ENCODE measurements around the gene CADPS.

CADPS gene

DNA sequence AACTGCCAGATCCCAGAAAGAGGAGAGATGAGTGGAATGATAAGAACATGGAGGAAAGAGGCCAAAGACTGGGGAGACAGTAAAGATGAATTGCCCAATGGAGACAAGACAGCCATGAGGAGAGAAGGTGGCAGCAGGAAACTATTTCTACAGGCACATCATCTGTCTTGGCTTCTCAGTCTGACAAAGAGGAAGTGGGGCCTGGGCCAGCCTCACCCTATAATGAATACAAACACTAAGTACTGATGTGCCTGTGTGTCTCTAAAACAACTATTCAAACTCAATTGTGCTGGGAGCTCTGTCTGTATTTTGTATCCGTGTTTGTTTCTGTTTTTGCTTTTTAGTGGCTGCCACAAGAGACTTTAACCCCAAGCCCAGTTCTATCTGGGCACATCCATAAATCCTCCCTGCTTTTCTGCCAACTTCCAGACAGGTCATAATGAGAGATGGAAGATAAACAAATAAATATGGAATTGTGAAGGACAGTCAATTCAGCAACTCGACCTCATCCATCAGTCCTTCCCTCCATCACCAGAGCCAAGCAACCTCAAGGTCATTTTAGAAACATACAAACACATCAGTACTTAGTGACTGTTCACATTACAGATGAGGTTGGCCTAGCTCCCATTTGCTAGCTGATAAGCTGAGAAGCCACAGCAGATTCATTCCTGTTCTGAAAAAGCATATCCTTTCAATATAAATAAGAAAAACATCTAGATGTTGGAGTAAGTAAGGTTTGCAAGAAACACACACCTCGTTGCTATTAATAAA is 116.7 kb downstream of the CADPS start:
- Histone ChIP-seq H3K4me3 (no peak overlapping the region), H3K4me1 (no peaks in the 10 kb centered on the region), H3K9me3 (no peaks in the 10 kb centered on the region), H3K27ac (no peak overlapping the region), H3K27me3 (no peaks in the 10 kb centered on the region), H3K36me3 (no peaks in the 10 kb centered on the region)
- TF ChIP-seq, protein P1, sequence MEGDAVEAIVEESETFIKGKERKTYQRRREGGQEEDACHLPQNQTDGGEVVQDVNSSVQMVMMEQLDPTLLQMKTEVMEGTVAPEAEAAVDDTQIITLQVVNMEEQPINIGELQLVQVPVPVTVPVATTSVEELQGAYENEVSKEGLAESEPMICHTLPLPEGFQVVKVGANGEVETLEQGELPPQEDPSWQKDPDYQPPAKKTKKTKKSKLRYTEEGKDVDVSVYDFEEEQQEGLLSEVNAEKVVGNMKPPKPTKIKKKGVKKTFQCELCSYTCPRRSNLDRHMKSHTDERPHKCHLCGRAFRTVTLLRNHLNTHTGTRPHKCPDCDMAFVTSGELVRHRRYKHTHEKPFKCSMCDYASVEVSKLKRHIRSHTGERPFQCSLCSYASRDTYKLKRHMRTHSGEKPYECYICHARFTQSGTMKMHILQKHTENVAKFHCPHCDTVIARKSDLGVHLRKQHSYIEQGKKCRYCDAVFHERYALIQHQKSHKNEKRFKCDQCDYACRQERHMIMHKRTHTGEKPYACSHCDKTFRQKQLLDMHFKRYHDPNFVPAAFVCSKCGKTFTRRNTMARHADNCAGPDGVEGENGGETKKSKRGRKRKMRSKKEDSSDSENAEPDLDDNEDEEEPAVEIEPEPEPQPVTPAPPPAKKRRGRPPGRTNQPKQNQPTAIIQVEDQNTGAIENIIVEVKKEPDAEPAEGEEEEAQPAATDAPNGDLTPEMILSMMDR (IDR thresholded peaks at IDR 0.05), result no peak
- no peak for DNase-seq
- intact Hi-C loops (cut with DNase I; ENCODE audit: low total_unique reads), result no loop called here

DNA sequence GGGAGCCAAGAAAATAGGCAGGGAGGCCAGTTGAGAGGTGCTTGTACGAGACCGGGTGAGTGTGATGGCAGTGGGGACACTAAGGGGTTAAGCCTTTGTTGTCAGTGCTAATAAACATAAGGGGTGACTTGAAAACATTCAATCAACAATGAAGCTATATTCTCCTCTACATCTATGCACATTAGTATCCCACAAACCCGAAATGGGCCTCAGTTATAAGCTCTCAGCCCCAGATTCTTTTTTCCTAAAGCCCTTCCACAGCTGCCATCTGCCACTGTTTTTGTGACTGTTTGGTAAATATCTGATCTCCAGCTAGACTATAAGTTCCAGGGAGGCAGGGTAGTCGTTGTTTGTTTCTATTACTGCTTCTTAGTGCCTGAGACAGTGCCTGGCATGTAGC is 118.2 kb downstream of the CADPS start:
- intact Hi-C loops (cut with DNase I; ENCODE audit: low total_unique reads), result no loop called here
- H3K4me3 ChIP-seq, result no peak overlapping the region
- H3K27ac ChIP-seq, result no peak overlapping the region
- no peaks in the 10 kb centered on the region for H3K36me3 ChIP-seq
- no peaks in the 10 kb centered on the region for H3K27me3 ChIP-seq
- TF ChIP-seq, protein P1 (IDR thresholded peaks at IDR 0.05), result no peak
- DNase-seq, result no peak
- no peaks in the 10 kb centered on the region for H3K4me1 ChIP-seq
- H3K9me3 ChIP-seq, result no peaks in the 10 kb centered on the region

DNA sequence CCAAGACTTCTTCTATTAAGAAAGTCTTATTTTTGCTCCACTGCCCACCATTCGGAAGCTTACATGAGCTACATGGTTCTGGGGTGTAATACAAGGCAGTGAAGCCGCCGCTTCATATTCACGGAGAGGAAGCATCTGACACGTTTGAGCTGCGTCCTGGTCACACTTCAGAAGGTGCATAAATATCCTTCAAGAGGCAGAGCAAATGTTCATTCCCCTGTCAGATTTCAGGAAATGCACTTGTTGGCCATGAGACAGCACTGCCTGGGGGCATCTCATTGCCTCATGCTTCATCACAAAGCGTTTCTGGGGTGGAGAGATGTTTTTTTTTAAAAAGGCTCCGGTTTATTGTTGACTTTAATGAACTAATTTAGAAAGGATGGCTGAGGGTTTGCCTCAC is 119.9 kb downstream of the CADPS start:
- H3K27ac ChIP-seq, result no peak overlapping the region
- TF ChIP-seq, protein P1 (IDR thresholded peaks at IDR 0.05), result no peak
- H3K4me3 ChIP-seq, result no peak overlapping the region
- no peaks in the 10 kb centered on the region for H3K9me3 ChIP-seq
- intact Hi-C loops (cut with DNase I; ENCODE audit: low total_unique reads), result no loop called here
- H3K27me3 ChIP-seq, result no peaks in the 10 kb centered on the region
- no peaks in the 10 kb centered on the region for H3K36me3 ChIP-seq
- DNase-seq, result no peak
- H3K4me1 ChIP-seq, result no peaks in the 10 kb centered on the region

DNA sequence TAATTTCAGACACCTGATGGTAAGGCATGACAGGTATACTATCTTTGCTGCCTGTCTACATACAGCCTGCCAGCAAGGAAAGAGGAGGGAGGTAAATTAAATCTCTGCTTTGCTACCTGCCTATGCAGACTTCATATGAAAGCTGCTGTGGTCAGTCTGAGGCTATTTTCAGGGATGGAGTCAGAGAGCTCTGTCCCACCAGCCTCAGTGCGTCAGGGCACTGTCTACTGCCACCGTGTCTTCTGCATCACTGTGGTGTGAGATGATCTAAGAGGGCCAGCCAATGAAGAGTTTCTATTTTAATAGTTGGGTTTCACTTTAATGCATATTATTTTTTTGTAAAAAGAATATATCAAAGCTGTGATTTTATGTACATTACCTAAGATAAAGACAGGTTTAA is 125.6 kb downstream of the CADPS start:
- Histone ChIP-seq H3K4me1 (no peaks in the 10 kb centered on the region), H3K27ac (no peak overlapping the region), H3K27me3 (no peaks in the 10 kb centered on the region), H3K9me3 (no peaks in the 10 kb centered on the region), H3K4me3 (no peak overlapping the region), H3K36me3 (no peaks in the 10 kb centered on the region)
- DNase-seq, result no peak
- intact Hi-C loops (cut with DNase I; ENCODE audit: low total_unique reads), result no loop called here
- TF ChIP-seq, protein P1 (IDR thresholded peaks at IDR 0.05), result no peak

DNA sequence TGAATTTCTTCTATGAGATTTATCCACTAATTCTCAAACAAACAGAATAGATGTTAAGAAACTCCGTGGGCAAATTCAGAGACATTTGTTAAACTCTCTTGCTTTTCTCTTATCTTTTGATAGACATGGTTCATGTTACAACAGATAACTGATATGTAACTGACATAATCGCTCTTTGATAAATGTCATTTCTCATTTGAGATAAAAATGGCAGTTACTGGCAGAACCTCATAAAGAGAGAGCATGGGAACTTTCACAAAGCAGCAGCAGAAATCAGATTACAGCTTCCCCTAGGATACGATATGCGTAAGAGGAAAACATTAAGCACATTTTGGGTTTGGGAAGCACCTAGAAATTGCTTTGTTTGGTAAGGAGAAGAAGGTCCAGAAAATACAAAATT is 126.1 kb downstream of the CADPS start:
- no peak overlapping the region for H3K4me3 ChIP-seq
- no peaks in the 10 kb centered on the region for H3K36me3 ChIP-seq
- H3K27ac ChIP-seq, result no peak overlapping the region
- TF ChIP-seq, protein P1 (IDR thresholded peaks at IDR 0.05), result no peak
- intact Hi-C loops (cut with DNase I; ENCODE audit: low total_unique reads), result no loop called here
- no peaks in the 10 kb centered on the region for H3K9me3 ChIP-seq
- H3K27me3 ChIP-seq, result no peaks in the 10 kb centered on the region
- H3K4me1 ChIP-seq, result no peaks in the 10 kb centered on the region
- DNase-seq, result no peak
